MM.1S (cell line): ENCODE results near the gene CUL4B.
"Not testable (repeated sequence)": the region's sequence is repeated elsewhere in the genome, so short reads cannot be mapped to it uniquely, and the experiment has no call there.

ENCODE experiments used
- DNase-seq: peaks from one replicate; pipeline ENCODE4 v3.0.0-alpha.2; 2015
- H2AFZ ChIP-seq: fragments of 300-600 bp; sonication (generic); 2 replicates; pipeline ENCODE4 v1.6.0; 2016; ENCODE audit warnings: antibody characterized with exemption, low read length
- H3F3A ChIP-seq: fragments of 300-600 bp; sonication (generic); 2 replicates; pipeline ENCODE4 v1.6.1; 2016; ENCODE audit warnings: mild to moderate bottlenecking, antibody characterized with exemption, low read length, moderate library complexity, mixed read lengths; ENCODE audit not compliant: insufficient read depth
- H3K27ac ChIP-seq: fragments of 300-600 bp; sonication (generic); 2 replicates; pipeline ENCODE4 v1.5.1; 2016; ENCODE audit warnings: mild to moderate bottlenecking, low read length
- H3K27me3 ChIP-seq: fragments of 300-600 bp; sonication (generic); replicated peaks from 2 replicates; pipeline ENCODE4 v1.6.0; 2016; ENCODE audit warnings: low read length; ENCODE audit not compliant: insufficient read depth
- H3K36me3 ChIP-seq: fragments of 300-600 bp; sonication (generic); replicated peaks from 2 replicates; pipeline ENCODE4 v1.6.1; 2016; ENCODE audit warnings: mild to moderate bottlenecking, low read length, mixed read lengths; ENCODE audit not compliant: insufficient read depth
- H3K4me1 ChIP-seq: fragments of 300-600 bp; sonication (generic); 2 replicates; pipeline ENCODE4 v1.6.1; 2016; ENCODE audit warnings: low read length, mixed read lengths
- H3K4me2 ChIP-seq: fragments of 300-600 bp; sonication (generic); 2 replicates; pipeline ENCODE4 v1.6.0; 2016; ENCODE audit warnings: low read depth, low read length
- H3K4me3 ChIP-seq: fragments of 300-600 bp; sonication (generic); 2 replicates; pipeline ENCODE4 v1.5.1; 2016; ENCODE audit warnings: low read length, mixed read lengths
- H3K79me2 ChIP-seq: fragments of 300-600 bp; sonication (generic); 2 replicates; pipeline ENCODE4 v1.6.1; 2016; ENCODE audit warnings: mixed run types, low read length, mixed read lengths
- H3K9ac ChIP-seq: fragments of 300-600 bp; sonication (generic); 2 replicates; pipeline ENCODE4 v1.6.1; 2016; ENCODE audit warnings: low read length, mixed read lengths
- H3K9me2 ChIP-seq: fragments of 300-600 bp; sonication (generic); replicated peaks from 2 replicates; pipeline ENCODE4 v1.6.1; 2016; ENCODE audit warnings: mild to moderate bottlenecking, low read length, mixed read lengths; ENCODE audit not compliant: insufficient read depth
- H3K9me3 ChIP-seq: fragments of 300-600 bp; sonication (generic); replicated peaks from 2 replicates; pipeline ENCODE4 v1.6.1; 2016; ENCODE audit warnings: mild to moderate bottlenecking, low read length, mixed read lengths; ENCODE audit not compliant: insufficient read depth
- H4K20me1 ChIP-seq: fragments of 300-600 bp; sonication (generic); 2 replicates; pipeline ENCODE4 v1.6.1; 2016; ENCODE audit warnings: mild to moderate bottlenecking, low read length, moderate library complexity, mixed read lengths; ENCODE audit not compliant: insufficient read depth
- CTCF ChIP-seq: fragments of 300-600 bp; sonication (generic); IDR thresholded peaks from 2 replicates; pipeline ENCODE4 v1.5.1; 2016; ENCODE audit warnings: antibody characterized with exemption, low read length, mixed read lengths
- EZH2 ChIP-seq: fragments of 300-600 bp; sonication (generic); optimal IDR thresholded peaks from 2 replicates; pipeline ENCODE3; 2017; ENCODE audit warnings: low read depth, mild to moderate bottlenecking, antibody characterized with exemption, low read length, mixed read lengths
- EZH2phosphoT487 ChIP-seq: fragments of 300-600 bp; sonication (generic); IDR thresholded peaks from 2 replicates; pipeline ENCODE4 v1.6.1; 2018; ENCODE audit warnings: antibody characterized with exemption, low read length

The CUL4B gene

GRCh38 chrX:120585702-120586101 lies 24.9 kb upstream of the CUL4B start:
- no peak for DNase-seq
- Histone ChIP-seq H3K27ac (no peak overlapping the region), H3K79me2 (no peaks in the 10 kb centered on the region), H3K4me2 (no peak overlapping the region), H2AFZ (no peak overlapping the region), H3K9ac (no peak overlapping the region), H3K27me3 (no peaks in the 10 kb centered on the region), H3K9me2 (no peaks in the 10 kb centered on the region), H3K36me3 (no peaks in the 10 kb centered on the region), H3F3A (no peaks in the 10 kb centered on the region), H3K4me1 (no peaks in the 10 kb centered on the region), H3K9me3 (no peaks in the 10 kb centered on the region), H4K20me1 (no peaks in the 10 kb centered on the region), H3K4me3 (no peak overlapping the region)
- TF ChIP-seq EZH2: no peak
- TF ChIP-seq CTCF: no peak
- TF ChIP-seq EZH2phosphoT487: no peak

GRCh38 chrX:120575379-120576114 lies 14.8 kb upstream of the CUL4B start:
- H3F3A ChIP-seq: no peaks in the 10 kb centered on the region
- H3K79me2 ChIP-seq: no peaks in the 10 kb centered on the region
- H4K20me1 ChIP-seq: no peaks in the 10 kb centered on the region
- H2AFZ ChIP-seq: no peak overlapping the region
- H3K27ac ChIP-seq: no peak overlapping the region
- no peak overlapping the region for H3K9ac ChIP-seq
- H3K27me3 ChIP-seq: no peaks in the 10 kb centered on the region
- H3K9me2 ChIP-seq: no peaks in the 10 kb centered on the region
- H3K4me3 ChIP-seq: no peak overlapping the region
- H3K36me3 ChIP-seq: no peaks in the 10 kb centered on the region
- TF ChIP-seq EZH2 (no peak), EZH2phosphoT487 (no peak), CTCF (no peak)
- H3K9me3 ChIP-seq: no peaks in the 10 kb centered on the region
- H3K4me1 ChIP-seq: no peaks in the 10 kb centered on the region
- no peak overlapping the region for H3K4me2 ChIP-seq
- no peak for DNase-seq

GRCh38 chrX:120573806-120574205 lies 13.0 kb upstream of the CUL4B start:
- H3K36me3 ChIP-seq, H3K4me3 ChIP-seq, H3K9me3 ChIP-seq, H4K20me1 ChIP-seq, H3K4me1 ChIP-seq, DNase-seq, H3K9ac ChIP-seq, H3K9me2 ChIP-seq, H3K79me2 ChIP-seq, H2AFZ ChIP-seq, H3K27ac ChIP-seq, H3K4me2 ChIP-seq, H3K27me3 ChIP-seq, H3F3A ChIP-seq: not testable (repeated sequence)

- H3K4me2 ChIP-seq: no peak overlapping the region
- no peaks in the 10 kb centered on the region for H3K36me3 ChIP-seq
- no peak overlapping the region for H3K4me3 ChIP-seq
These were observed 9.3 kb upstream of the CUL4B start for GRCh38 chrX:120570011-120570600.

More at GRCh38 chrX:120570011-120570600, 9.3 kb upstream of the CUL4B start:
- Histone ChIP-seq H3F3A (no peaks in the 10 kb centered on the region), H2AFZ (no peak overlapping the region), H3K27me3 (no peaks in the 10 kb centered on the region), H3K9me2 (no peaks in the 10 kb centered on the region), H3K9me3 (no peaks in the 10 kb centered on the region), H3K4me1 (no peaks in the 10 kb centered on the region), H4K20me1 (no peaks in the 10 kb centered on the region), H3K79me2 (no peaks in the 10 kb centered on the region), H3K9ac (no peak overlapping the region), H3K27ac (no peak overlapping the region)
- TF ChIP-seq CTCF (no peak), EZH2phosphoT487 (no peak), EZH2 (no peak)
- no peak for DNase-seq
